ENCODE measurements around the gene SLC25A31. TPM values are rescaled to one million over a fixed set of nuclear protein-coding genes. Genes with fewer than 3 reads are reported as not detected.
A peak's percentile ranks its signal among the peaks of the same experiment; 100 is the strongest.

Gene SLC25A31
- total RNA-seq, 1 donor from 2014 or later, result not detected

DNA sequence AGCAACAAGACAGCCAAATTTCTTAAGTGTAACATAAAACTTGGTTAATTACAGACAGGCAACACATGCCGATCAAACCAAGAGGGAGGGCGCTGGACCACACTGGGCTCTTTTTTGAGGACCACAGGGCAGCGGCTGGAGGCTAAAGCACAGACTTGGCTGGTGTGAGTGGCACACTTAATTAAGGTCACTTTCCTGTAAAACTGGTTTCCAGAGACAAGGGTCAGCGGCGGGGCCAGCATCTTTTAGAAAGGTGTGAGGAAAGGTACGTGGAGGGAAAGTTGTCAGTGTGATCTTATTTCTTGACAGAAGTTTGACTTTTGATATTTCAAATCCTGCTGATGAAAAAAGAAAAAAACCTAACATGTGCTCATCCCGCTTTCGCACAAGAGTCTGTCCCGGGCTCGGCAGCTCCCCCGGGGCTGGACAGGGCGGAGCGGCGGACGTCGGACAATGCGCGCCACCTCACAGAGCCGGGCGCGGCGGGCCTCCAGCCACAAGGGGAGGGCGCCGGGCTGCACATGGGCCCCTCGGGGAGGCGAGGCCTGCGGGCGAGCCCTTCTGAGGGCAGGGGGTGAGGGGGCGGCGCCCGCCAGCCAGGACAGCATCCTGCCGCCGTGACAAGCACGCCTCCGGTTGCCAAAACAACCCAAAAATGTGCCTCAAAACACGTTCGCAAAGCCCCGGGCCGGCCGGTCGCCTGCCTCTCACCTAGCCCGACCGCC lies 51.3 kb downstream of the SLC25A31 start:
- H3K4me1 Mint-ChIP-seq (ENCODE audit: low read depth, unreplicated experiment), result peaks cover 7% of the 10 kb centered on the region
- peak overlapping the region; percentile 99 for H3K4me3 Mint-ChIP-seq (ENCODE audit: unreplicated experiment)
- TF ChIP-seq, protein P1, sequence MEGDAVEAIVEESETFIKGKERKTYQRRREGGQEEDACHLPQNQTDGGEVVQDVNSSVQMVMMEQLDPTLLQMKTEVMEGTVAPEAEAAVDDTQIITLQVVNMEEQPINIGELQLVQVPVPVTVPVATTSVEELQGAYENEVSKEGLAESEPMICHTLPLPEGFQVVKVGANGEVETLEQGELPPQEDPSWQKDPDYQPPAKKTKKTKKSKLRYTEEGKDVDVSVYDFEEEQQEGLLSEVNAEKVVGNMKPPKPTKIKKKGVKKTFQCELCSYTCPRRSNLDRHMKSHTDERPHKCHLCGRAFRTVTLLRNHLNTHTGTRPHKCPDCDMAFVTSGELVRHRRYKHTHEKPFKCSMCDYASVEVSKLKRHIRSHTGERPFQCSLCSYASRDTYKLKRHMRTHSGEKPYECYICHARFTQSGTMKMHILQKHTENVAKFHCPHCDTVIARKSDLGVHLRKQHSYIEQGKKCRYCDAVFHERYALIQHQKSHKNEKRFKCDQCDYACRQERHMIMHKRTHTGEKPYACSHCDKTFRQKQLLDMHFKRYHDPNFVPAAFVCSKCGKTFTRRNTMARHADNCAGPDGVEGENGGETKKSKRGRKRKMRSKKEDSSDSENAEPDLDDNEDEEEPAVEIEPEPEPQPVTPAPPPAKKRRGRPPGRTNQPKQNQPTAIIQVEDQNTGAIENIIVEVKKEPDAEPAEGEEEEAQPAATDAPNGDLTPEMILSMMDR (IDR thresholded peaks at IDR 0.05; ENCODE audit: partially characterized antibody, unreplicated experiment), result no peak
- peak overlapping the region; percentile 54 for H3K27ac Mint-ChIP-seq (ENCODE audit: unreplicated experiment)
- DNase-seq, result peak; percentile 66
- H3K27me3 Mint-ChIP-seq (ENCODE audit: unreplicated experiment), result peaks cover 10% of the 10 kb centered on the region
- H3K36me3 Mint-ChIP-seq (ENCODE audit: unreplicated experiment), result no peaks in the 10 kb centered on the region
- H3K9me3 Mint-ChIP-seq (ENCODE audit: unreplicated experiment), result peaks cover 4% of the 10 kb centered on the region

DNA sequence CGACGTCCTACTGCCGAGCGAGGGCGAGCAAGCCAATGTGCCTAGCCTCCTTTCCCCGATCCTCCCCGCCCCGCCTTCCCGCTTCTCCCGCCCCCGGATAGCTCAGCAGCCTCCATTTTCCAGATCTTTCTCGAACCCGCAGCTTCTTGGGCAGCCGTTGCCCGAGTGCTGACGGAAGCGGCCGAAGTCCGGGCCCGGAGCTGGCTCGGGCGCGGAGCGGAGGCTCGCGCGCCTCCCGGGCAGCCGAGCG lies 51.8 kb downstream of the SLC25A31 start:
- TF ChIP-seq, protein P1 (IDR thresholded peaks at IDR 0.05; ENCODE audit: partially characterized antibody, unreplicated experiment), result no peak
- Mint-ChIP-seq H3K4me3 (ENCODE audit: unreplicated experiment) (peak overlapping the region; percentile 99), H3K9me3 (ENCODE audit: unreplicated experiment) (peaks cover 4% of the 10 kb centered on the region), H3K27me3 (ENCODE audit: unreplicated experiment) (peaks cover 10% of the 10 kb centered on the region), H3K36me3 (ENCODE audit: unreplicated experiment) (no peaks in the 10 kb centered on the region), H3K27ac (ENCODE audit: unreplicated experiment) (no peak overlapping the region), H3K4me1 (ENCODE audit: low read depth, unreplicated experiment) (peaks cover 7% of the 10 kb centered on the region)
- peak; percentile 93 for DNase-seq

DNA sequence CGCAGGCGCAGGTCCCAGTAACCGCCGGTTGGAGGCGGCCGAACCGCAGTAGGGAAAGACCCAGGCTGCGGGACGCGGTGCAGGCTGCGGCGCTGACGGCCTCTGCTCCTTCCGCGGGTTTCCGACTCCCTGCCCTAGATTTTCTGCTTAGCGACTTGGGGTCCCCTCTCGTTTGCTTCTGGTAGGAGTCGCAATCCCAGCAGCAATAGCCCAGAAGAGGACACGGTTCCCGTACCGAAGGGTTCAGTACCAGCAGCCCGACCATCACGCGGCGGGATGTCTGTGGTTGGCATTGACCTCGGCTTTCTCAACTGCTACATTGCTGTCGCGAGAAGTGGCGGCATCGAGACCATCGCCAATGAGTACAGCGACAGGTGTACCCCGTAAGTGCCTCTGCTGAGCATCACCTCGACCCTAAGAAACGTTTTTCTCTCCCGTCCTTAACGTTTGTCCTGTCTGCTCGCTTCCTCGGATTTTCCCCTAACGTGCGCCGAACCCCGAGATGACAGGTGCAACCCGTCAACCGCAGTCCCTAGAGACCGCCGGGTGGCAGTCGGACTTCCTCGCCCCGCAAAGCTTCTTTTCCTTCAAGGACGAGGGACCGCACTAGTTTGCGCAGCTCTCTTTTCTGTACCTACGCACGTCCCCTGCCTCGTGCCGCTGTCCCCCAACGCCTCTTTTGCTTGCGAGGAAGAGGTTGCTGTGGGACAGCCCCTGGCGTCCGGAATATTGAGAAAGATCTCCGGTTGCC lies 52.2 kb downstream of the SLC25A31 start, which contains the start of gene HSPA4L:
Gene HSPA4L, plus strand, starts transcription at position 48 of the 751 bp plus-strand sequence. Its CDS starts 229 bp downstream, at position 277.
- H3K27ac Mint-ChIP-seq (ENCODE audit: unreplicated experiment), result peak within 1 kb of the TSS; percentile 99
- H3K9me3 Mint-ChIP-seq (ENCODE audit: unreplicated experiment), result peaks cover 4% of the 10 kb centered on the region
- DNase-seq, result peak; percentile 73
- peaks cover 10% of the 10 kb centered on the region for H3K27me3 Mint-ChIP-seq (ENCODE audit: unreplicated experiment)
- TF ChIP-seq, protein P1 (IDR thresholded peaks at IDR 0.05; ENCODE audit: partially characterized antibody, unreplicated experiment), result peak; percentile 46
- no peaks in the 10 kb centered on the region for H3K36me3 Mint-ChIP-seq (ENCODE audit: unreplicated experiment)
- peaks cover 7% of the 10 kb centered on the region for H3K4me1 Mint-ChIP-seq (ENCODE audit: low read depth, unreplicated experiment)
- peak within 1 kb of the TSS; percentile 99 for H3K4me3 Mint-ChIP-seq (ENCODE audit: unreplicated experiment)

DNA sequence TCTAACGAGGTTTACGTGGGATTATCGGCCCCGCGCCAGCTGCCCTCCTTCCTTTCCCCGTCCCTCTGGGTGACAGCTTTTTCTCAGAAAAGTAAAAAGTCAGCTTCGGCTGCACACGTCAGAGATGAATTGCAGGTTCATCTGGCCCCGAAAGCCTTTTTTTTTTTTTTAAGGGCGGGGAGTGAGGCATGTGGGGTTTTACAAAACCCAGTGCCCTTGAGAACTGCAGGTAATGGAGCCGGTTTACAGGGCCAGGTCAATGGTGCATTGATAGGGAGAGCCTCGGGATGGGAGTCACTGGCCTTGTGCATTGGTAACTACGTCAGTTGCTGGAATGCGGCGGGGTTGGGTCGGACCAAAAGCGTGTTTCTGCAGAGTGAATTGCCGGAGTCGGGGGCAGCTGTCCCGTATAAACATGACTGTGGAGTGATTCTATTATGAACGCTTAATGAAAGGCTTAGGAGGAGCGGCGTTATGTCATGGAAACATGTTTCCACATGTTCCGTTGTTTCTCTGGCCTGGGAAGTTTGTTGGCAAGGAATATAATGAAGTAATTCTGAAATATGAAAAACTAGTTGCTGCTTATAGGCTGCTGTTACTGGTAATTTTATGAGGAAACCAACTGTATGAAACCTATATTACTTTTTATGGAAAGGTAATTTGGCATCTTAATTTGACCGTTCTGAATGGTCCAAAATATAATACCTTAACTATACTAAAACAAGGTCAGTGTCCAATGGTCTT lies 53.0 kb downstream of the SLC25A31 start:
- Mint-ChIP-seq H3K4me3 (ENCODE audit: unreplicated experiment) (peak overlapping the region; percentile 99), H3K27me3 (ENCODE audit: unreplicated experiment) (peaks cover 10% of the 10 kb centered on the region), H3K4me1 (ENCODE audit: low read depth, unreplicated experiment) (peaks cover 7% of the 10 kb centered on the region), H3K9me3 (ENCODE audit: unreplicated experiment) (peaks cover 4% of the 10 kb centered on the region), H3K36me3 (ENCODE audit: unreplicated experiment) (no peaks in the 10 kb centered on the region), H3K27ac (ENCODE audit: unreplicated experiment) (peak overlapping the region; percentile 99)
- peak; percentile 47 for DNase-seq
- TF ChIP-seq, protein P1 (IDR thresholded peaks at IDR 0.05; ENCODE audit: partially characterized antibody, unreplicated experiment), result no peak

All from glutamatergic neuron (in vitro differentiated cells).